Measurements from ENCODE around the gene TRMT44.

TRMT44 gene

DNA sequence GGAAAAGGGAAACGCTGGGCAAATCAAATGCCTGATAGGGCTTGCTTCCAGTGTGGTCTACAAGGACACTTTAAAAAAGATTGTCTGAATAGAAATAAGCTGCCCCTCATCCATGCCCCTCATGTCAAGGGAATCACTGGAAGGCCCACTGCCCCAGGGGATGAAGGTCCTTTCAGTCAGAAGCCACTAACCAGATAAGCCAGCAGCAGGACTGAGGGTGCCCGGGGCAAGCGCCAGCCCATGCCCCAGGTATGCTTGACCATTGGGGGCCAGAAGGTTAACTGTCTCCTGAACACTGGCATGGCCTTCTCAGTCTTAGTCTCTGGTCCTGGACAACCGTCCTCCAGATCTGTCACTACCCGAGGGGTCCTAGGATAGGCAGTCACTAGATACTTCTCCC lies 17.8 kb upstream of the TRMT44 start:
- Histone ChIP-seq H3K27ac (ENCODE audit: low read length) (no peak overlapping the region), H3K4me1 (ENCODE audit: insufficient read depth, low read length) (no peaks in the 10 kb centered on the region), H3K9ac (ENCODE audit: low read depth, low read length) (no peak overlapping the region), H3K9me3 (ENCODE audit: insufficient read depth, low read depth, low read length) (no peaks in the 10 kb centered on the region), H3K36me3 (ENCODE audit: insufficient read depth, low read depth, low read length) (no peaks in the 10 kb centered on the region), H3K27me3 (ENCODE audit: insufficient read depth, low read length) (no peaks in the 10 kb centered on the region), H3K4me3 (ENCODE audit: low read length) (no peak overlapping the region)

- H3K9ac ChIP-seq (ENCODE audit: low read depth, low read length), result no peak overlapping the region
- H3K27me3 ChIP-seq (ENCODE audit: insufficient read depth, low read length), result no peaks in the 10 kb centered on the region
- no peak overlapping the region for H3K27ac ChIP-seq (ENCODE audit: low read length)
- H3K4me1 ChIP-seq (ENCODE audit: insufficient read depth, low read length), result no peaks in the 10 kb centered on the region
- H3K36me3 ChIP-seq (ENCODE audit: insufficient read depth, low read depth, low read length), result no peaks in the 10 kb centered on the region
- peak overlapping the region; percentile 81; the same call in 1 of the 2 replicates for H3K4me3 ChIP-seq (ENCODE audit: low read length)
- no peaks in the 10 kb centered on the region for H3K9me3 ChIP-seq (ENCODE audit: insufficient read depth, low read depth, low read length)
These were observed 13.3 kb upstream of the TRMT44 start for GRCh38 chr4:8427262-8427661.

DNA sequence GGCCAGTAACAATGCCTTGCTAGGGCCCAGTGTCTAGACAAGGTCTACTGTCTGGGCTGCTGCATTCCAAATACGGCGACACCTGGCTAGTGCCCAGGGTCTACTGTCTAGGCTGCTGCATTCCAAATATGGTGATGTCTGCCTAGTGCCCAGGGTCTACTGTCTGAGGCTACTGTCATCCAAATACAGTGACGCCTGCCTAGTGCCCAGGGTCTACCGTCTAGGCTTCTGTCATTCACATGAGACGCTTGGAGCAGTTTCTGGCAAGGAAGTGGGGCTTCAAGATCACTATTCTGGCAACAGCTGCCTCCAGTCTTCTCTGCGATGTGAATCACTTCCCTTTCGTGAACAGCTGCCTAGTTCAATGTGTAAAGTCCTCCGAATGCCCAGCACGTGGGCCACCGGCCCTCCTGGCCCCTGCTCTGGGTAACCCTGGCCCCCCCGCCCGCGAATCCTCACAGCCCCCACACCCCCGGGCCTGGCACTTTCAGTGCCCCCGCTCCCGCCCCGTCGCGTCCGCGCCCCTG lies 12.8 kb upstream of the TRMT44 start:
- Histone ChIP-seq H3K4me3 (ENCODE audit: low read length) (peak overlapping the region; percentile 81), H3K36me3 (ENCODE audit: insufficient read depth, low read depth, low read length) (no peaks in the 10 kb centered on the region), H3K9me3 (ENCODE audit: insufficient read depth, low read depth, low read length) (no peaks in the 10 kb centered on the region), H3K27me3 (ENCODE audit: insufficient read depth, low read length) (no peaks in the 10 kb centered on the region), H3K9ac (ENCODE audit: low read depth, low read length) (peak overlapping the region; percentile 63; the same call in 1 of the 2 replicates), H3K4me1 (ENCODE audit: insufficient read depth, low read length) (no peaks in the 10 kb centered on the region), H3K27ac (ENCODE audit: low read length) (no peak overlapping the region)

DNA sequence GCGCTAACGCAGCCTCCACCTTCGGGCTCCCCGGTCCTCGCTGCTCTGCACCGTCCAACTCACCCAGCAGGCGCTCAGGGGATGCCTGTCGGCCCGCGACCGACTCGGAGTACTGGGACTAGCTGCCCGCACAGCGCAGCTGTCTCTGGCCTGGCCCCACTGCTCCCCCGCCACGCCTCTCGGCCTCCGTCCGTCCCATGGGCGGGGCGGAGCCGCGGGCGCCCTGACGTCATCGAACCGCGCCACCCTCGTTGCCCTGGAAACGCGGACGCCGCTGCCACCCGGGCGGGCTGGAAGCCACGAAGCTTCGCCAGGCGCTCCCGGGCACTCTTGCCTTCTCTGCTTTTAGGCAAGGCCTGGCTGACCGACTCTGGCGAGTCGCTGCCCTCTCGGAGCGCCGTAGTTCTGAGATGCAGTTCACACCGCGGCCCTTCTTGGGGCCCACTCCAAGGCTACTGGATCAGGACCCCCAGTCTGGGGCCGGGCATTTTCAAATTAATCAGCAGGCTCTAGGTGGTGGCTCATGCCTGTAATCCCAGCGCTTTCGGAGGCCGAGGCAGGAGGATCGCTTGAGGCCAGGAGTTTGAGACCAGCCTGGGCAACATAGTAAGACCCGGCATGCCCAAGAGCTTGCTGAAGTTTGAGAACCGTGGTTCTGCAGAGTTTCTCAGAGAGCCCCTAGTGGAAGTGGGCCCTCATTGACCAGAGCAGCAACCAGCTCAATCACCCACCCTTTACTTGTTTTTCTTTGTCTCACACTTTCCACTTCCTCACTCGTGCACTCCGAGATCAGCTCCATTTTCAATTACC lies 12.1 kb upstream of the TRMT44 start:
- H3K36me3 ChIP-seq (ENCODE audit: insufficient read depth, low read depth, low read length), result no peaks in the 10 kb centered on the region
- peak overlapping the region; percentile 63; the same call in 1 of the 2 replicates for H3K9ac ChIP-seq (ENCODE audit: low read depth, low read length)
- no peaks in the 10 kb centered on the region for H3K9me3 ChIP-seq (ENCODE audit: insufficient read depth, low read depth, low read length)
- H3K4me1 ChIP-seq (ENCODE audit: insufficient read depth, low read length), result no peaks in the 10 kb centered on the region
- peak overlapping the region; percentile 81 for H3K4me3 ChIP-seq (ENCODE audit: low read length)
- no peak overlapping the region for H3K27ac ChIP-seq (ENCODE audit: low read length)
- H3K27me3 ChIP-seq (ENCODE audit: insufficient read depth, low read length), result no peaks in the 10 kb centered on the region

DNA sequence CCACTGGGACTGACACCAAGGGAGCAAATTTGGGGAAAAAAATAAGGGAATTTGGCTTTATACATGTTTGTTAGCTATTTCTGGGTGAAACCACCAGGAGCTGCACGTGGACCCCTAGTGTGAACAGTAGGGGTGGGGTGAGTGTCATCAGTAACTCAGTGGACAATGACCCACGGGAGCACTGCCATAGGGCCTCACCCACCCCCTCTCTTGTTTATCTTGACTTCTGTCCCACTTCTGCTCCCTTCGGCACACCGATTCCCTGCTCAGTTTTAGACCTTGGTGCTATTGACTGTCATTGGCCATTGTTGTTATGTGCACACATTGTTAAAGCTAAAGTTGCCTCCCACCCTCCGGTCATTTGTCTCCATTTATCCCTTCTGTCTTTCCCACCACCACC lies 9.0 kb upstream of the TRMT44 start:
- no peak overlapping the region for H3K4me3 ChIP-seq (ENCODE audit: low read length)
- peaks cover 6% of the 10 kb centered on the region; the same call in 1 of the 2 replicates for H3K4me1 ChIP-seq (ENCODE audit: insufficient read depth, low read length)
- H3K27ac ChIP-seq (ENCODE audit: low read length), result no peak overlapping the region
- H3K36me3 ChIP-seq (ENCODE audit: insufficient read depth, low read depth, low read length), result no peaks in the 10 kb centered on the region
- H3K9ac ChIP-seq (ENCODE audit: low read depth, low read length), result no peak overlapping the region
- no peaks in the 10 kb centered on the region for H3K27me3 ChIP-seq (ENCODE audit: insufficient read depth, low read length)
- H3K9me3 ChIP-seq (ENCODE audit: insufficient read depth, low read depth, low read length), result no peaks in the 10 kb centered on the region

- no peak overlapping the region for H3K4me3 ChIP-seq (ENCODE audit: low read length)
- no peaks in the 10 kb centered on the region for H3K27me3 ChIP-seq (ENCODE audit: insufficient read depth, low read length)
- no peak overlapping the region for H3K27ac ChIP-seq (ENCODE audit: low read length)
- H3K36me3 ChIP-seq (ENCODE audit: insufficient read depth, low read depth, low read length), result no peaks in the 10 kb centered on the region
- H3K9me3 ChIP-seq (ENCODE audit: insufficient read depth, low read depth, low read length), result no peaks in the 10 kb centered on the region
- H3K4me1 ChIP-seq (ENCODE audit: insufficient read depth, low read length), result peaks cover 13% of the 10 kb centered on the region; the same call in 1 of the 2 replicates
- H3K9ac ChIP-seq (ENCODE audit: low read depth, low read length), result no peak overlapping the region
These were observed 7.4 kb upstream of the TRMT44 start for GRCh38 chr4:8433136-8433535.

DNA sequence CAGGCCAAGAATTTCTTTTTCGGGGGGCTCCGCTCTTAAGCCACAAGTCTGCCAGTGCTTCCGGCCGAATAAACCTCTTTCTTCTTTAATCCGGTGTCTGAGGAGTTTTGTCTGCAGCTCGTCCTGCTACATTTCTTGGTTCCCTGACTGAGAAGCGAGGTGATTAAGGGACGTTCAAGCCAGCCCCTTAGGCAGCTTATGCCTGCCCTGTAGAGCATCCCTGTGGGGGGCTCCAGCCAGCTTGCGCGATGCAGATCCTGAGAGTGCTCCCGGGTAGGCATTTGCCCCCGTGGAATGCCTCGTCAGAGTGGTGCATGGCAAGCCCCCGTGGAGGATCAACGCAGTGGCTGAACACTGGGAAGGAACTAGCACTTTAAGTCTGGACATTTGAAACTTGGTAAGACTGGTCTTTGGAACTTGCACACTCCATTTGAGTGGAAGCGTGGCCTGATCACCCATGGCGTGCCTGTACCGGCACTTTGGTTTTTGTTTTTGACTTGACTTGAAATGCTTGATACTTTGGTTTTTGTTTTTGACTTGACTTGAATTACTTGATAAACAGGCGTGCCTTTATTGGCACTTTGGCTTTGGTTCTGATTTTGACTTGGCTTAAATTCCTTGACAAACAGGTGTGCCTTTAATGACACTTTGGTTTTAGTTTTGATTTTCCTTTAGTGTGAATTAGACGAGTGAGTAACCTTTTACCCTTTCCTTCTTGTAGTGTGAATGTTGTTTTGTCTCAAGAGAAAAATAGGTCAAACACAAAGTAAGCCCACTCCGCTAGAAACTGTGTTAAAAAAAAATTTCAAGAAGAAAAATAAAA lies 6.1 kb upstream of the TRMT44 start:
- Histone ChIP-seq H3K27me3 (ENCODE audit: insufficient read depth, low read length) (no peaks in the 10 kb centered on the region), H3K4me1 (ENCODE audit: insufficient read depth, low read length) (peaks cover 13% of the 10 kb centered on the region; the same call in 1 of the 2 replicates), H3K36me3 (ENCODE audit: insufficient read depth, low read depth, low read length) (no peaks in the 10 kb centered on the region), H3K4me3 (ENCODE audit: low read length) (no peak overlapping the region), H3K9me3 (ENCODE audit: insufficient read depth, low read depth, low read length) (no peaks in the 10 kb centered on the region), H3K27ac (ENCODE audit: low read length) (no peak overlapping the region), H3K9ac (ENCODE audit: low read depth, low read length) (no peak overlapping the region)

DNA sequence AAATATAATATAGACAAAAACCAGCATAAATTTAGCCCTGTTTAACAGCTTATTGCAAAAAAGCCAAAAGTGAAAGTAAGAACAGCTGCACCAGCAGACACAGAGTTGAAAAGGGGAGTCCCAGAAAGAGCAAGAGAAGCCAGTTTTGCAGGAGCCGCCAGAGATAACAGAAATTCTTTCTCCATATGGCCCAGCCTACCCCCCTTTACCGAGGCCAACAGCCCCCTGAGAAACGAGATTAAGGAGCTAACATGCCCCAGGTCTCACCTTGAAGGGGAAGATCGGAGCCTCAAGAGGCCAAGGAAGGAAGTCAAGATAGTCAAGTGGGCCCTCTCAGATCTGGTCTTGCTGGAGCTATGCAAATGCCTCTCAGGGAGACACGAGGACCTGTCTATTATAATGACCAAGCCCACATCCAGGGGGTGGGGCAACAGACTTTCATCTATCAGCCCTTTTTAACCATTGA lies 4.9 kb upstream of the TRMT44 start:
- no peaks in the 10 kb centered on the region for H3K36me3 ChIP-seq (ENCODE audit: insufficient read depth, low read depth, low read length)
- H3K9me3 ChIP-seq (ENCODE audit: insufficient read depth, low read depth, low read length), result no peaks in the 10 kb centered on the region
- no peak overlapping the region for H3K27ac ChIP-seq (ENCODE audit: low read length)
- H3K9ac ChIP-seq (ENCODE audit: low read depth, low read length), result no peak overlapping the region
- H3K4me1 ChIP-seq (ENCODE audit: insufficient read depth, low read length), result peaks cover 13% of the 10 kb centered on the region; the same call in 1 of the 2 replicates
- no peaks in the 10 kb centered on the region for H3K27me3 ChIP-seq (ENCODE audit: insufficient read depth, low read length)
- no peak overlapping the region for H3K4me3 ChIP-seq (ENCODE audit: low read length)

GRCh38 chr4:8437281-8437680 lies 3.3 kb upstream of the TRMT44 start:
- H3K36me3 ChIP-seq (ENCODE audit: insufficient read depth, low read depth, low read length), result no peaks in the 10 kb centered on the region
- no peaks in the 10 kb centered on the region for H3K9me3 ChIP-seq (ENCODE audit: insufficient read depth, low read depth, low read length)
- H3K27me3 ChIP-seq (ENCODE audit: insufficient read depth, low read length), result no peaks in the 10 kb centered on the region
- peaks cover 17% of the 10 kb centered on the region for H3K4me1 ChIP-seq (ENCODE audit: insufficient read depth, low read length)
- H3K27ac ChIP-seq (ENCODE audit: low read length), result peak overlapping the region; percentile 1
- peak overlapping the region; percentile 50 for H3K4me3 ChIP-seq (ENCODE audit: low read length)
- peak overlapping the region; percentile 41; the same call in 1 of the 2 replicates for H3K9ac ChIP-seq (ENCODE audit: low read depth, low read length)

GRCh38 chr4:8438743-8439142 lies 1.8 kb upstream of the TRMT44 start:
- H3K9ac ChIP-seq (ENCODE audit: low read depth, low read length), result no peak overlapping the region
- H3K4me1 ChIP-seq (ENCODE audit: insufficient read depth, low read length), result peaks cover 20% of the 10 kb centered on the region
- H3K36me3 ChIP-seq (ENCODE audit: insufficient read depth, low read depth, low read length), result no peaks in the 10 kb centered on the region
- H3K27ac ChIP-seq (ENCODE audit: low read length), result no peak overlapping the region
- H3K4me3 ChIP-seq (ENCODE audit: low read length), result no peak overlapping the region
- no peaks in the 10 kb centered on the region for H3K27me3 ChIP-seq (ENCODE audit: insufficient read depth, low read length)
- no peaks in the 10 kb centered on the region for H3K9me3 ChIP-seq (ENCODE audit: insufficient read depth, low read depth, low read length)

GRCh38 chr4:8439168-8439567 lies 1.4 kb upstream of the TRMT44 start:
- Histone ChIP-seq H3K27me3 (ENCODE audit: insufficient read depth, low read length) (no peaks in the 10 kb centered on the region), H3K4me1 (ENCODE audit: insufficient read depth, low read length) (peaks cover 20% of the 10 kb centered on the region), H3K9me3 (ENCODE audit: insufficient read depth, low read depth, low read length) (no peaks in the 10 kb centered on the region), H3K36me3 (ENCODE audit: insufficient read depth, low read depth, low read length) (no peaks in the 10 kb centered on the region), H3K4me3 (ENCODE audit: low read length) (no peak overlapping the region), H3K9ac (ENCODE audit: low read depth, low read length) (no peak overlapping the region), H3K27ac (ENCODE audit: low read length) (no peak overlapping the region)

All from iPS-20b (cell line).